Body of pancreas (tissue), 4 donors: ENCODE measurements around the gene PDK2.

ENCODE experiments used
- CTCF ChIP-seq, 7 experiments: fragments of 450-650 bp in 4 of 7; fragments of 200-600 bp in 3 of 7; sonication (generic) in 3 of 7; IDR thresholded peaks; one replicate each; pipeline ENCODE4 v1.5.1; 2016 to 2019; ENCODE audit warnings: antibody characterized with exemption in 7 of 7
- POLR2A ChIP-seq, 3 donors: fragments of 450-650 bp; IDR thresholded peaks; one replicate each; pipeline ENCODE4 v1.6.1; 2016; ENCODE audit warnings: antibody characterized with exemption in 3 of 3, mild to moderate bottlenecking in 2 of 3

- peak in 3 of 7 experiments; percentile 22 to 38 (median 28) for TF ChIP-seq CTCF (IDR thresholded peaks at IDR 0.05)
- TF ChIP-seq POLR2A (IDR thresholded peaks at IDR 0.05), result peak in 2 of 3 donors; percentile 33 to 43
Measured at GRCh38 chr17:50151937-50152547, 56.9 kb downstream of the PDK2 start.
